Measurements from ENCODE around the gene PCDHA1. TPM values are rescaled to one million over a fixed set of nuclear protein-coding genes. Genes with fewer than 3 reads are reported as not detected.

The PCDHA1 gene
- polyA plus RNA-seq, 1 of the 3 experiments (the other 2 are of a cell fraction), result 0.16 TPM

DNA sequence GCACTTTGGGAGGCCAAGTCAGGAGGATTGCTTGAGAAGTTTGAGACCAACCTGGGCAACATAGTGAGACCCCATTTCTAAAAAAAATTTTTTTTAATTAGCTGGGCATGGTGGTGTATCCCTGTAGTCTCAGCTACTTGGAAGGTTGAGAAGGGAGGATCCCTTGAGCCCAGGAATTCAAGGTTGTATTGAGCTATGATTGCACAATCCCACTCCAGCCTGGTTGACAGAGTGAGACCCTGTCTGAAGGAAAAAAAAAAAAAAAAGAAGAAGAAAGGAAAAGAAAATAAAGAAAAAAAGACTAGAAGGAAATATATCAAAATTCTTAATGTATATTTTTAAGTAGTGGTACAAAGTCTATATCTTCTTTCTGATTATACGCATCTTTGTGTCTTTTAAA, 236.4 kb downstream of the PCDHA1 start (continued):
- TF ChIP-seq, protein P1, sequence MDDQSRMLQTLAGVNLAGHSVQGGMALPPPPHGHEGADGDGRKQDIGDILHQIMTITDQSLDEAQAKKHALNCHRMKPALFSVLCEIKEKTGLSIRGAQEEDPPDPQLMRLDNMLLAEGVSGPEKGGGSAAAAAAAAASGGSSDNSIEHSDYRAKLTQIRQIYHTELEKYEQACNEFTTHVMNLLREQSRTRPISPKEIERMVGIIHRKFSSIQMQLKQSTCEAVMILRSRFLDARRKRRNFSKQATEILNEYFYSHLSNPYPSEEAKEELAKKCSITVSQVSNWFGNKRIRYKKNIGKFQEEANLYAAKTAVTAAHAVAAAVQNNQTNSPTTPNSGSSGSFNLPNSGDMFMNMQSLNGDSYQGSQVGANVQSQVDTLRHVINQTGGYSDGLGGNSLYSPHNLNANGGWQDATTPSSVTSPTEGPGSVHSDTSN (IDR thresholded peaks at IDR 0.05), result no peak
- TF ChIP-seq, protein P2, sequence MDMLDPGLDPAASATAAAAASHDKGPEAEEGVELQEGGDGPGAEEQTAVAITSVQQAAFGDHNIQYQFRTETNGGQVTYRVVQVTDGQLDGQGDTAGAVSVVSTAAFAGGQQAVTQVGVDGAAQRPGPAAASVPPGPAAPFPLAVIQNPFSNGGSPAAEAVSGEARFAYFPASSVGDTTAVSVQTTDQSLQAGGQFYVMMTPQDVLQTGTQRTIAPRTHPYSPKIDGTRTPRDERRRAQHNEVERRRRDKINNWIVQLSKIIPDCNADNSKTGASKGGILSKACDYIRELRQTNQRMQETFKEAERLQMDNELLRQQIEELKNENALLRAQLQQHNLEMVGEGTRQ (IDR thresholded peaks at IDR 0.05; ENCODE audit: borderline replicate concordance, low read depth, low read length), result no peak
- TF ChIP-seq EZH2phosphoT487 (IDR thresholded peaks at IDR 0.05; ENCODE audit: borderline replicate concordance, low read depth) (no peak), EP300 (IDR thresholded peaks at IDR 0.05; ENCODE audit: borderline replicate concordance in 1 of 2, low read depth in 1 of 2, low read length in 1 of 2) (no peak), JUND (IDR thresholded peaks at IDR 0.05) (no peak), SMC3 (IDR thresholded peaks at IDR 0.05; ENCODE audit: low read depth, low read length) (no peak)

DNA sequence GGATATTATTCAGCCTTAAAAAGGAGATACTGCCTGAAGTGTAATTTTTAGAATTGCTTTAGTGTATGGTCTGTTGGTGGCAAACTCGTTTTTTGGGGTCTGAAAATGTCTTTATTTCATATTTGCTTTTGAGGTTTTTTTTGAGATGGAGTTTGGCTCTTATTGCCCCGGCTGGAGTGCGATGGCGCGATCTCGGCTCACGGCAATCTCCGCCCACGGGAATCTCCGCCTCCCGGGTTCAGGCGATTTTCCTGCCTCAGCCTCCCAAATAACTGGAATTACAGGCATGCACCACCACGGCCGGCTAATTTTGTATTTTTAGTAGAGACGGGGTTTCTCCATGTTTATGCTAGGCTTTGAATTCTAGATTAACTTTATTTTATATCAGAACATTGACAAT, 245.1 kb downstream of the PCDHA1 start:
- Histone ChIP-seq H3K9me3 (no peaks in the 10 kb centered on the region), H4K20me1 (ENCODE audit: insufficient read depth) (no peaks in the 10 kb centered on the region), H3K27me3 (ENCODE audit: insufficient read depth) (no peaks in the 10 kb centered on the region), H3K4me1 (ENCODE audit: control insufficient read depth in 1 of 2, insufficient read depth in 2 of 2, low read depth in 1 of 2, low read length in 1 of 2) (no peaks in the 10 kb centered on the region), H3F3A (replicated peaks; ENCODE audit: insufficient read depth) (no peaks in the 10 kb centered on the region), H2AFZ (ENCODE audit: low read depth) (no peak overlapping the region), H3K4me3 (ENCODE audit: low read depth in 2 of 2, low read length in 1 of 2) (no peak overlapping the region), H3K79me2 (ENCODE audit: insufficient read depth) (no peaks in the 10 kb centered on the region), H3K27ac (ENCODE audit: low read depth in 2 of 2, low read length in 1 of 2) (no peak overlapping the region), H3K36me3 (replicated peaks in 1 of 2; ENCODE audit: control insufficient read depth in 1 of 2, insufficient read depth in 2 of 2, low read length in 1 of 2) (no peaks in the 10 kb centered on the region), H3K9me2 (no peaks in the 10 kb centered on the region), H3K4me2 (no peak overlapping the region), H3K9ac (no peak overlapping the region)
- TF ChIP-seq JUND (IDR thresholded peaks at IDR 0.05) (no peak), GATA2 (CRISPR knock-in tag; IDR thresholded peaks at IDR 0.05) (no peak), TAF1 (IDR thresholded peaks at IDR 0.05; ENCODE audit: borderline replicate concordance, low read depth, low read length) (no peak), FOXM1 (IDR thresholded peaks at IDR 0.05; ENCODE audit: low read depth) (no peak), NRF1 (IDR thresholded peaks at IDR 0.05; ENCODE audit: low read depth, low read length) (no peak), YY1 (IDR thresholded peaks at IDR 0.05; ENCODE audit: low read depth) (no peak), GABPA (IDR thresholded peaks at IDR 0.05; ENCODE audit: low read depth) (no peak), CHD2 (IDR thresholded peaks at IDR 0.05; ENCODE audit: low read length, partially characterized antibody) (no peak), MEF2A (IDR thresholded peaks at IDR 0.05; ENCODE audit: borderline replicate concordance, low read depth) (no peak), SIN3A (IDR thresholded peaks at IDR 0.05; ENCODE audit: borderline replicate concordance, low read depth, low read length) (no peak), EZH2phosphoT487 (IDR thresholded peaks at IDR 0.05; ENCODE audit: borderline replicate concordance, low read depth) (no peak), TCF12 (IDR thresholded peaks at IDR 0.05) (no peak)
- TF ChIP-seq, protein P3, sequence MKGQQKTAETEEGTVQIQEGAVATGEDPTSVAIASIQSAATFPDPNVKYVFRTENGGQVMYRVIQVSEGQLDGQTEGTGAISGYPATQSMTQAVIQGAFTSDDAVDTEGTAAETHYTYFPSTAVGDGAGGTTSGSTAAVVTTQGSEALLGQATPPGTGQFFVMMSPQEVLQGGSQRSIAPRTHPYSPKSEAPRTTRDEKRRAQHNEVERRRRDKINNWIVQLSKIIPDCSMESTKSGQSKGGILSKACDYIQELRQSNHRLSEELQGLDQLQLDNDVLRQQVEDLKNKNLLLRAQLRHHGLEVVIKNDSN (IDR thresholded peaks at IDR 0.05; ENCODE audit: borderline replicate concordance, low read depth), result no peak
- TF ChIP-seq, protein P4, sequence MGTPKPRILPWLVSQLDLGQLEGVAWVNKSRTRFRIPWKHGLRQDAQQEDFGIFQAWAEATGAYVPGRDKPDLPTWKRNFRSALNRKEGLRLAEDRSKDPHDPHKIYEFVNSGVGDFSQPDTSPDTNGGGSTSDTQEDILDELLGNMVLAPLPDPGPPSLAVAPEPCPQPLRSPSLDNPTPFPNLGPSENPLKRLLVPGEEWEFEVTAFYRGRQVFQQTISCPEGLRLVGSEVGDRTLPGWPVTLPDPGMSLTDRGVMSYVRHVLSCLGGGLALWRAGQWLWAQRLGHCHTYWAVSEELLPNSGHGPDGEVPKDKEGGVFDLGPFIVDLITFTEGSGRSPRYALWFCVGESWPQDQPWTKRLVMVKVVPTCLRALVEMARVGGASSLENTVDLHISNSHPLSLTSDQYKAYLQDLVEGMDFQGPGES (IDR thresholded peaks at IDR 0.05; ENCODE audit: low read depth, low read length), result no peak
- TF ChIP-seq, protein P5, sequence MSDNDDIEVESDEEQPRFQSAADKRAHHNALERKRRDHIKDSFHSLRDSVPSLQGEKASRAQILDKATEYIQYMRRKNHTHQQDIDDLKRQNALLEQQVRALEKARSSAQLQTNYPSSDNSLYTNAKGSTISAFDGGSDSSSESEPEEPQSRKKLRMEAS (IDR thresholded peaks at IDR 0.05; ENCODE audit: low read depth), result no peak
- TF ChIP-seq, protein P6, sequence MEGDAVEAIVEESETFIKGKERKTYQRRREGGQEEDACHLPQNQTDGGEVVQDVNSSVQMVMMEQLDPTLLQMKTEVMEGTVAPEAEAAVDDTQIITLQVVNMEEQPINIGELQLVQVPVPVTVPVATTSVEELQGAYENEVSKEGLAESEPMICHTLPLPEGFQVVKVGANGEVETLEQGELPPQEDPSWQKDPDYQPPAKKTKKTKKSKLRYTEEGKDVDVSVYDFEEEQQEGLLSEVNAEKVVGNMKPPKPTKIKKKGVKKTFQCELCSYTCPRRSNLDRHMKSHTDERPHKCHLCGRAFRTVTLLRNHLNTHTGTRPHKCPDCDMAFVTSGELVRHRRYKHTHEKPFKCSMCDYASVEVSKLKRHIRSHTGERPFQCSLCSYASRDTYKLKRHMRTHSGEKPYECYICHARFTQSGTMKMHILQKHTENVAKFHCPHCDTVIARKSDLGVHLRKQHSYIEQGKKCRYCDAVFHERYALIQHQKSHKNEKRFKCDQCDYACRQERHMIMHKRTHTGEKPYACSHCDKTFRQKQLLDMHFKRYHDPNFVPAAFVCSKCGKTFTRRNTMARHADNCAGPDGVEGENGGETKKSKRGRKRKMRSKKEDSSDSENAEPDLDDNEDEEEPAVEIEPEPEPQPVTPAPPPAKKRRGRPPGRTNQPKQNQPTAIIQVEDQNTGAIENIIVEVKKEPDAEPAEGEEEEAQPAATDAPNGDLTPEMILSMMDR (IDR thresholded peaks at IDR 0.05), result no peak
- ChIA-PET POLR2A (no interaction called here), CTCF (no interaction called here)
- 80% methylated on average over 15 of the region's 15 CpGs for WGBS (ENCODE audit: low lambda C conversion rate)
- no peak for DNase-seq
